HEK293T (cell line): ENCODE data around the gene ARID1A.

ENCODE experiments used
- NFRKB ChIP-seq: fragments of 450-650 bp; IDR thresholded peaks from 2 replicates; pipeline ENCODE4 v1.6.1; 2016; ENCODE audit warnings: mild to moderate bottlenecking, moderate library complexity
- SP1 ChIP-seq: fragments of 450-650 bp; IDR thresholded peaks from 2 replicates; pipeline ENCODE4 v1.6.1; 2017
- ZNF384 ChIP-seq: fragments of 450-650 bp; IDR thresholded peaks from 2 replicates; pipeline ENCODE4 v1.6.1; 2016

DNA sequence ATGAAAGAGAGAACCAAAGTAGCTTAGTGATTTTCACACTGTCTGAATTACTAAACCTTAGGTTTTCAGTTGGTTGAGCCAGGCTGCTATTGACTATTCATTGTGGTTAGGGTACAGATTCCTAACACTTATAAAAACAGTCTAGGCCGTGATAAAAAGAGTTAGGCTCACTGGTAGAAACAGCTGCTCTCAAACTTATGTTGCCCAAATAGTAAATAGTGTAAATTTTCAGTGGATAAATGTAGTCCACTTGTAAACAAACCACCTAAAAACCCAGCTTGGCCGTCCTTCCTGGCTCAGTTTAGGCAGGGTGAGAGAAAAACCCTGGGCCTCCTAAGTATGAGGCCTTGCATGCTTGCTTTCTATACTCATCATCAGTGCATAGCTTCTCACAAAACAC lies 34.9 kb downstream of the ARID1A start:
- TF ChIP-seq NFRKB (no peak), ZNF384 (no peak), SP1 (no peak)
